ENCODE data around the gene RTN1.

The RTN1 gene

GRCh38 chr14:59848671-59849070, 21.9 kb downstream of the RTN1 start:
- no peaks in the 10 kb centered on the region for H3K27me3 ChIP-seq (replicated peaks; ENCODE audit: insufficient read depth, low read length)
- TF ChIP-seq CTCF (IDR thresholded peaks at IDR 0.05; ENCODE audit: low read length) (no peak), EZH2 (optimal IDR thresholded peaks at IDR 0.05; ENCODE audit: low read depth, low read length) (no peak)
- no peak overlapping the region for H2AFZ ChIP-seq (ENCODE audit: low read length)
- H3K79me2 ChIP-seq (ENCODE audit: low read length): no peaks in the 10 kb centered on the region
- H3K9ac ChIP-seq (ENCODE audit: low read length): no peak overlapping the region
- H4K20me1 ChIP-seq (ENCODE audit: insufficient read depth, low read length): no peaks in the 10 kb centered on the region
- H3F3A ChIP-seq (ENCODE audit: insufficient read depth, low read length): no peaks in the 10 kb centered on the region
- no peak overlapping the region for H3K4me3 ChIP-seq (ENCODE audit: low read length)
- no peak overlapping the region for H3K27ac ChIP-seq (ENCODE audit: low read length)
- no peak for DNase-seq
- H3K9me2 ChIP-seq (replicated peaks; ENCODE audit: insufficient read depth, low read length): no peaks in the 10 kb centered on the region
- no peak overlapping the region for H3K4me2 ChIP-seq (ENCODE audit: low read depth, low read length)
- no peaks in the 10 kb centered on the region for H3K4me1 ChIP-seq (ENCODE audit: low read length)
- H3K36me3 ChIP-seq (replicated peaks; ENCODE audit: insufficient read depth, low read length): no peaks in the 10 kb centered on the region
- H3K9me3 ChIP-seq (replicated peaks; ENCODE audit: insufficient read depth, low read length): no peaks in the 10 kb centered on the region

DNA sequence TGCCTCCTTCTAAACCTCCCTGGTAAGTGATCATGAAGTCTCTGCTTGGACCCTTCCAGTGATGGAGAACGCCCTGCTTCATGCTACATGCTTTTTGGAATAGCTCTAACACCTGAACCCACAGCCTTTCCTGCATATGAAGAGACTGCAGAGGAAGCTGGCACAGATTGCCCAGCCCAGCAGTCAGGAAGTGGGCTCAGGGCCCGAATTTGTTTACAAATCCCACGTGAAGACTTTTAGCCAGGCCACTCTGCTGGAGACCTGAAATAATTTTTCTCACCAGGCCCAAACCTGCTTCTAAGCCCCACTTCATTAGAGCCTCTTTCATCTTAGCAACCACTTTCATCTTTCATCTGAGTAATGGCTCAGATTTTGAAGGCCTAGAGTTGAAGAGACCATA, 22.9 kb downstream of the RTN1 start:
- Histone ChIP-seq H3F3A (ENCODE audit: insufficient read depth, low read length) (no peaks in the 10 kb centered on the region), H3K9me3 (replicated peaks; ENCODE audit: insufficient read depth, low read length) (no peaks in the 10 kb centered on the region), H3K9ac (ENCODE audit: low read length) (no peak overlapping the region), H3K79me2 (ENCODE audit: low read length) (no peaks in the 10 kb centered on the region), H3K27me3 (replicated peaks; ENCODE audit: insufficient read depth, low read length) (no peaks in the 10 kb centered on the region), H4K20me1 (ENCODE audit: insufficient read depth, low read length) (no peaks in the 10 kb centered on the region), H3K4me1 (ENCODE audit: low read length) (no peaks in the 10 kb centered on the region), H3K27ac (ENCODE audit: low read length) (no peak overlapping the region), H3K9me2 (replicated peaks; ENCODE audit: insufficient read depth, low read length) (no peaks in the 10 kb centered on the region), H3K4me3 (ENCODE audit: low read length) (no peak overlapping the region), H3K4me2 (ENCODE audit: low read depth, low read length) (no peak overlapping the region), H3K36me3 (replicated peaks; ENCODE audit: insufficient read depth, low read length) (no peaks in the 10 kb centered on the region), H2AFZ (ENCODE audit: low read length) (no peak overlapping the region)
- TF ChIP-seq EZH2phosphoT487 (IDR thresholded peaks at IDR 0.05; ENCODE audit: low read length) (no peak), EZH2 (optimal IDR thresholded peaks at IDR 0.05; ENCODE audit: low read depth, low read length) (no peak), CTCF (IDR thresholded peaks at IDR 0.05; ENCODE audit: low read length) (no peak)
- no peak for DNase-seq

- H3K9me3 ChIP-seq (replicated peaks; ENCODE audit: insufficient read depth, low read length): no peaks in the 10 kb centered on the region
- no peaks in the 10 kb centered on the region for H3K36me3 ChIP-seq (replicated peaks; ENCODE audit: insufficient read depth, low read length)
- no peaks in the 10 kb centered on the region for H3K4me1 ChIP-seq (ENCODE audit: low read length)
- no peak overlapping the region for H2AFZ ChIP-seq (ENCODE audit: low read length)
- no peaks in the 10 kb centered on the region for H3K27me3 ChIP-seq (replicated peaks; ENCODE audit: insufficient read depth, low read length)
- H3K4me2 ChIP-seq (ENCODE audit: low read depth, low read length): no peak overlapping the region
- no peak overlapping the region for H3K4me3 ChIP-seq (ENCODE audit: low read length)
- no peaks in the 10 kb centered on the region for H4K20me1 ChIP-seq (ENCODE audit: insufficient read depth, low read length)
- no peak overlapping the region for H3K9ac ChIP-seq (ENCODE audit: low read length)
- no peak overlapping the region for H3K27ac ChIP-seq (ENCODE audit: low read length)
- no peaks in the 10 kb centered on the region for H3F3A ChIP-seq (ENCODE audit: insufficient read depth, low read length)
- no peaks in the 10 kb centered on the region for H3K79me2 ChIP-seq (ENCODE audit: low read length)
- H3K9me2 ChIP-seq (replicated peaks; ENCODE audit: insufficient read depth, low read length): no peaks in the 10 kb centered on the region
- TF ChIP-seq CTCF (IDR thresholded peaks at IDR 0.05; ENCODE audit: low read length) (no peak), EZH2 (optimal IDR thresholded peaks at IDR 0.05; ENCODE audit: low read depth, low read length) (no peak), EZH2phosphoT487 (IDR thresholded peaks at IDR 0.05; ENCODE audit: low read length) (no peak)
- DNase-seq: no peak
These were observed 24.0 kb downstream of the RTN1 start for GRCh38 chr14:59846595-59846994.

Data from MM.1S (cell line).